DOHH2 (cell line): Measurements from ENCODE around the gene EXD1.

Source experiments
- H3F3A ChIP-seq: fragments of 200-600 bp; sonication (generic), shearing (Covaris generic); 2 replicates; pipeline ENCODE4 v1.6.0; 2016; ENCODE audit warnings: antibody characterized with exemption, mild to moderate bottlenecking; ENCODE audit not compliant: control insufficient read depth, insufficient read depth
- H3K27ac ChIP-seq: fragments of 200-600 bp; sonication (generic); 2 replicates; pipeline ENCODE4 v1.5.1; 2014; ENCODE audit warnings: low read depth, mild to moderate bottlenecking, low read length, moderate library complexity
- H3K27me3 ChIP-seq: fragments of 200-600 bp; sonication (generic); 2 replicates; pipeline ENCODE4 v1.6.1; 2014; ENCODE audit warnings: mild to moderate bottlenecking, low read length, mixed read lengths; ENCODE audit not compliant: control insufficient read depth
- H3K36me3 ChIP-seq: fragments of 200-600 bp; sonication (generic); 2 replicates; pipeline ENCODE4 v1.6.1; 2014; ENCODE audit warnings: mild to moderate bottlenecking, low read length, moderate library complexity, mixed read lengths; ENCODE audit not compliant: control insufficient read depth
- H3K4me1 ChIP-seq: fragments of 200-600 bp; sonication (generic); 2 replicates; pipeline ENCODE4 v1.6.1; 2014; ENCODE audit warnings: mild to moderate bottlenecking, low read length, mixed read lengths; ENCODE audit not compliant: control insufficient read depth
- H3K4me2 ChIP-seq: fragments of 200-600 bp; sonication (generic); 2 replicates; pipeline ENCODE4 v1.6.0; 2014; ENCODE audit warnings: mild to moderate bottlenecking, low read length, moderate library complexity
- H3K4me3 ChIP-seq: fragments of 200-600 bp; sonication (generic); 2 replicates; pipeline ENCODE4 v1.5.1; 2014; ENCODE audit warnings: mild to moderate bottlenecking, low read length, mixed read lengths
- H3K79me2 ChIP-seq: fragments of 200-600 bp; sonication (generic); 2 replicates; pipeline ENCODE4 v1.6.1; 2014; ENCODE audit warnings: mild to moderate bottlenecking, low read length, mixed read lengths; ENCODE audit not compliant: control insufficient read depth
- H3K9me2 ChIP-seq: fragments of 200-600 bp; sonication (generic); replicated peaks from 2 replicates; pipeline ENCODE4 v1.6.1; 2014; ENCODE audit warnings: mild to moderate bottlenecking, low read length, mixed read lengths; ENCODE audit not compliant: control insufficient read depth
- H3K9me3 ChIP-seq: fragments of 200-600 bp; sonication (generic); 2 replicates; pipeline ENCODE4 v1.6.1; 2014; ENCODE audit warnings: antibody characterized with exemption, low read length, mixed read lengths; ENCODE audit not compliant: control insufficient read depth, insufficient read depth
- H4K20me1 ChIP-seq: fragments of 200-600 bp; sonication (generic); 2 replicates; pipeline ENCODE4 v1.6.0; 2014; ENCODE audit warnings: low read depth, mild to moderate bottlenecking, antibody characterized with exemption, low read length, moderate library complexity; ENCODE audit not compliant: control insufficient read depth, insufficient read depth
- EZH2phosphoT487 ChIP-seq: fragments of 200-600 bp; sonication (generic); IDR thresholded peaks from 2 replicates; pipeline ENCODE4 v1.6.1; 2017; ENCODE audit warnings: borderline replicate concordance, mild to moderate bottlenecking, antibody characterized with exemption, low read length, moderate library complexity, mixed read lengths
- TF ChIP-seq, protein P1 (sequence below): fragments of 200-600 bp; sonication (generic); IDR thresholded peaks from one replicate; pipeline ENCODE4 v1.5.1; 2014; ENCODE audit warnings: antibody characterized with exemption, mild to moderate bottlenecking, low read depth, low read length; ENCODE audit not compliant: poor library complexity, severe bottlenecking

EXD1 gene

GRCh38 chr15:41180206-41180789 lies 50.3 kb downstream of the EXD1 start:
- H3K4me2 ChIP-seq: no peak overlapping the region

GRCh38 chr15:41169781-41170180 lies 60.8 kb downstream of the EXD1 start:
- H3K4me1 ChIP-seq: peaks cover 6% of the 10 kb centered on the region
- no peaks in the 10 kb centered on the region for H3K9me3 ChIP-seq
- H3K79me2 ChIP-seq: no peaks in the 10 kb centered on the region
- no peaks in the 10 kb centered on the region for H3K36me3 ChIP-seq
- H3K4me3 ChIP-seq: no peak overlapping the region
- H3K4me2 ChIP-seq: no peak overlapping the region
- no peak overlapping the region for H3K27ac ChIP-seq
- no peaks in the 10 kb centered on the region for H4K20me1 ChIP-seq
- no peak for TF ChIP-seq EZH2phosphoT487
- TF ChIP-seq, protein P1, sequence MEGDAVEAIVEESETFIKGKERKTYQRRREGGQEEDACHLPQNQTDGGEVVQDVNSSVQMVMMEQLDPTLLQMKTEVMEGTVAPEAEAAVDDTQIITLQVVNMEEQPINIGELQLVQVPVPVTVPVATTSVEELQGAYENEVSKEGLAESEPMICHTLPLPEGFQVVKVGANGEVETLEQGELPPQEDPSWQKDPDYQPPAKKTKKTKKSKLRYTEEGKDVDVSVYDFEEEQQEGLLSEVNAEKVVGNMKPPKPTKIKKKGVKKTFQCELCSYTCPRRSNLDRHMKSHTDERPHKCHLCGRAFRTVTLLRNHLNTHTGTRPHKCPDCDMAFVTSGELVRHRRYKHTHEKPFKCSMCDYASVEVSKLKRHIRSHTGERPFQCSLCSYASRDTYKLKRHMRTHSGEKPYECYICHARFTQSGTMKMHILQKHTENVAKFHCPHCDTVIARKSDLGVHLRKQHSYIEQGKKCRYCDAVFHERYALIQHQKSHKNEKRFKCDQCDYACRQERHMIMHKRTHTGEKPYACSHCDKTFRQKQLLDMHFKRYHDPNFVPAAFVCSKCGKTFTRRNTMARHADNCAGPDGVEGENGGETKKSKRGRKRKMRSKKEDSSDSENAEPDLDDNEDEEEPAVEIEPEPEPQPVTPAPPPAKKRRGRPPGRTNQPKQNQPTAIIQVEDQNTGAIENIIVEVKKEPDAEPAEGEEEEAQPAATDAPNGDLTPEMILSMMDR: no peak
- peaks cover 5% of the 10 kb centered on the region for H3K27me3 ChIP-seq
- H3K9me2 ChIP-seq: no peaks in the 10 kb centered on the region
- H3F3A ChIP-seq: no peaks in the 10 kb centered on the region

More at GRCh38 chr15:41180206-41180789, 50.3 kb downstream of the EXD1 start:
- H3K9me3 ChIP-seq: no peaks in the 10 kb centered on the region
- no peak overlapping the region for H3K4me3 ChIP-seq
- H3K27ac ChIP-seq: no peak overlapping the region
- H3K36me3 ChIP-seq: no peaks in the 10 kb centered on the region
- no peak for TF ChIP-seq EZH2phosphoT487
- TF ChIP-seq, protein P1: no peak
- no peaks in the 10 kb centered on the region for H3F3A ChIP-seq
- H3K79me2 ChIP-seq: no peaks in the 10 kb centered on the region
- H3K27me3 ChIP-seq: peaks cover 5% of the 10 kb centered on the region; the same call in 1 of the 2 replicates
- H4K20me1 ChIP-seq: no peaks in the 10 kb centered on the region
- no peaks in the 10 kb centered on the region for H3K9me2 ChIP-seq
- no peaks in the 10 kb centered on the region for H3K4me1 ChIP-seq

- Histone ChIP-seq H3K9me3 (no peaks in the 10 kb centered on the region), H3F3A (no peaks in the 10 kb centered on the region), H3K79me2 (no peaks in the 10 kb centered on the region), H3K4me1 (peaks cover 6% of the 10 kb centered on the region), H3K9me2 (no peaks in the 10 kb centered on the region), H4K20me1 (no peaks in the 10 kb centered on the region), H3K27ac (no peak overlapping the region), H3K27me3 (peaks cover 5% of the 10 kb centered on the region), H3K36me3 (no peaks in the 10 kb centered on the region), H3K4me3 (no peak overlapping the region), H3K4me2 (no peak overlapping the region)
- TF ChIP-seq, protein P1: no peak
- TF ChIP-seq EZH2phosphoT487: no peak
Observed at GRCh38 chr15:41169086-41169485, 61.5 kb downstream of the EXD1 start.
